Endothelial cell of umbilical vein (primary cell): ENCODE data around the gene ZBTB21.
A peak's percentile ranks its signal among the peaks of the same experiment; 100 is the strongest.

Experiments used
- CTCF ChIP-seq, 2 donors: IDR thresholded peaks; 1 replicate in 1 of 2; 2 replicates in 1 of 2; pipeline ENCODE4 v1.5.1; 2011; ENCODE audit warnings: low read length in 2 of 2, mild to moderate bottlenecking in 2 of 2, moderate library complexity in 2 of 2, control low read depth in 1 of 2, inconsistent platforms in 1 of 2, low read depth in 1 of 2; ENCODE audit not compliant: insufficient read depth in 1 of 2; ENCODE audit errors: extremely low read depth in 1 of 2
- EZH2 ChIP-seq: IDR thresholded peaks from 2 replicates; pipeline ENCODE4 v1.6.1; 2012; ENCODE audit warnings: borderline replicate concordance, low read depth, mild to moderate bottlenecking, moderate library complexity, low read length, inconsistent platforms; ENCODE audit not compliant: severe bottlenecking
- FOS ChIP-seq: IDR thresholded peaks from 2 replicates; pipeline ENCODE4 v1.6.1; 2011; ENCODE audit warnings: mild to moderate bottlenecking, low read length, moderate library complexity, borderline replicate concordance; ENCODE audit not compliant: insufficient read depth
- JUN ChIP-seq: IDR thresholded peaks from 2 replicates; pipeline ENCODE4 v1.6.1; 2011; ENCODE audit warnings: borderline replicate concordance, low read depth; ENCODE audit not compliant: insufficient read length, insufficient read depth
- MYC ChIP-seq: IDR thresholded peaks from one replicate; pipeline ENCODE4 v1.6.1; 2011; ENCODE audit warnings: mild to moderate bottlenecking, low read depth, low read length
- POLR2A ChIP-seq: IDR thresholded peaks from 2 replicates; pipeline ENCODE4 v1.6.1; 2012; ENCODE audit warnings: low read depth, mild to moderate bottlenecking, control low read depth, low read length
- POLR2AphosphoS5 ChIP-seq: IDR thresholded peaks from 2 replicates; pipeline ENCODE4 v1.6.1; 2012; ENCODE audit warnings: low read depth, mild to moderate bottlenecking, control low read depth, low read length, moderate library complexity; ENCODE audit not compliant: insufficient read depth

- TF ChIP-seq CTCF (IDR thresholded peaks at IDR 0.05; ENCODE audit: extremely low read depth in 1 of 2, insufficient read depth in 1 of 2, low read depth in 1 of 2, low read length in 2 of 2) (no peak), EZH2 (no peak), FOS (no peak), MYC (no peak), POLR2AphosphoS5 (peak; percentile 6), JUN (peak; percentile 83), POLR2A (peak; percentile 80)
Measured at GRCh38 chr21:42009831-42010506, at the start of gene ZBTB21.
